IMR-90 (cell line): ENCODE data around the gene MGAT3. TPM values are rescaled to one million over a fixed set of nuclear protein-coding genes. Genes with fewer than 3 reads are reported as not detected.

Experiments used
- ATAC-seq: fragments of 200-7000 bp; cut with Tn5 transposase; 2 replicates; pipeline ENCODE4 v1.9.1; 2020; ENCODE audit warnings: low read depth, mild to moderate bottlenecking, moderate library complexity
- BruUV-seq: library from RNA; stranded (reverse); fragments of 400-500 nt; replicated peaks from 2 replicates; lab custom pipeline; 2021; lab: Mats Ljungman, UMichigan
- CTCF ChIA-PET: fragments of 300-600 bp; formaldehyde crosslinking; extraction: SDS; loops from one replicate; lab custom pipeline; 2021; ENCODE audit warnings: antibody characterized with exemption; lab: Yijun Ruan, JAX
- POLR2A ChIA-PET: fragments of 300-600 bp; sonication (Branson Sonifier 250); formaldehyde crosslinking; loops from one replicate; lab custom pipeline; 2022; ENCODE audit warnings: antibody characterized with exemption; ENCODE audit not compliant: unreplicated experiment; lab: Charles Lee
- DNase-seq: peaks from one replicate; pipeline ENCODE4 v3.0.0; 2013
- H2AFZ ChIP-seq: replicated peaks from 2 replicates; pipeline ENCODE3; 2013; ENCODE audit warnings: low read length, mild to moderate bottlenecking; ENCODE audit not compliant: poor library complexity
- H2AK5ac ChIP-seq: 2 replicates; pipeline ENCODE4 v1.6.1; 2013; ENCODE audit warnings: low read depth, low read length, inconsistent platforms
- H2AK9ac ChIP-seq: replicated peaks from 2 replicates; pipeline ENCODE3; 2013; ENCODE audit warnings: mild to moderate bottlenecking, low read depth, low read length, moderate library complexity; ENCODE audit not compliant: poor library complexity
- H2BK120ac ChIP-seq: 2 replicates; pipeline ENCODE4 v1.6.1; 2013; ENCODE audit warnings: low read depth, low read length, inconsistent platforms
- H2BK15ac ChIP-seq: 3 replicates; pipeline ENCODE4 v1.6.1; 2013; ENCODE audit warnings: low read depth, low read length, inconsistent platforms
- H2BK20ac ChIP-seq: 2 replicates; pipeline ENCODE4 v1.6.1; 2013; ENCODE audit warnings: low read depth, mild to moderate bottlenecking, inconsistent platforms, low read length, moderate library complexity
- H2BK5ac ChIP-seq: 2 replicates; pipeline ENCODE4 v1.6.1; 2013; ENCODE audit warnings: mild to moderate bottlenecking, low read depth, low read length, inconsistent platforms; ENCODE audit not compliant: poor library complexity, severe bottlenecking
- H3K14ac ChIP-seq: replicated peaks from 2 replicates; pipeline ENCODE4 v1.6.1; 2013; ENCODE audit warnings: low read depth, low read length, inconsistent platforms
- H3K18ac ChIP-seq: 2 replicates; pipeline ENCODE4 v1.6.1; 2013; ENCODE audit warnings: low read depth, low read length, control low read depth
- H3K23ac ChIP-seq: 2 replicates; pipeline ENCODE4 v1.6.1; 2013; ENCODE audit warnings: low read depth, low read length, inconsistent platforms
- H3K27ac ChIP-seq: 2 replicates; pipeline ENCODE4 v1.5.1; 2013; ENCODE audit warnings: mild to moderate bottlenecking, control low read depth, low read length; ENCODE audit not compliant: insufficient read depth
- H3K27me3 ChIP-seq: 2 replicates; pipeline ENCODE4 v1.6.1; 2013; ENCODE audit warnings: low read length; ENCODE audit not compliant: control insufficient read depth, insufficient read depth
- H3K36me3 ChIP-seq: 2 replicates; pipeline ENCODE4 v1.6.1; 2013; ENCODE audit warnings: low read length, mixed read lengths; ENCODE audit not compliant: control insufficient read depth, insufficient read depth
- H3K4ac ChIP-seq: 2 replicates; pipeline ENCODE4 v1.6.1; 2013; ENCODE audit warnings: low read depth, low read length, inconsistent platforms
- H3K4me1 ChIP-seq: 2 replicates; pipeline ENCODE4 v1.6.1; 2013; ENCODE audit warnings: low read length, mixed read lengths; ENCODE audit not compliant: control insufficient read depth, insufficient read depth
- H3K4me2 ChIP-seq: 2 replicates; pipeline ENCODE4 v1.6.1; 2013; ENCODE audit warnings: low read depth, mild to moderate bottlenecking, control low read depth, low read length, moderate library complexity
- H3K4me3 ChIP-seq: 2 replicates; pipeline ENCODE4 v1.5.1; 2013; ENCODE audit warnings: low read depth, mild to moderate bottlenecking, control low read depth, low read length, moderate library complexity; ENCODE audit not compliant: insufficient read depth
- H3K56ac ChIP-seq: 2 replicates; pipeline ENCODE4 v1.6.1; 2013; ENCODE audit warnings: low read length, inconsistent platforms; ENCODE audit not compliant: insufficient read depth; ENCODE audit errors: extremely low read depth
- H3K79me1 ChIP-seq, 2 experiments: 2 replicates each; pipeline ENCODE4 v1.6.1; 2013; ENCODE audit warnings: low read length in 2 of 2, inconsistent platforms in 1 of 2, low read depth in 1 of 2
- H3K9ac ChIP-seq: 2 replicates; pipeline ENCODE4 v1.6.1; 2013; ENCODE audit warnings: low read depth, low read length, control low read depth
- H3K9me1 ChIP-seq: 2 replicates; pipeline ENCODE4 v1.6.1; 2013; ENCODE audit warnings: low read length, inconsistent platforms; ENCODE audit not compliant: insufficient read depth
- H3K9me3 ChIP-seq: 2 replicates; pipeline ENCODE4 v1.6.1; 2013; ENCODE audit warnings: low read length; ENCODE audit not compliant: control insufficient read depth, insufficient read depth
- H4K20me1 ChIP-seq: 2 replicates; pipeline ENCODE4 v1.6.1; 2013; ENCODE audit warnings: low read length, inconsistent platforms; ENCODE audit not compliant: insufficient read depth
- H4K5ac ChIP-seq: 2 replicates; pipeline ENCODE4 v1.6.1; 2013; ENCODE audit warnings: mild to moderate bottlenecking, low read depth, low read length, control low read depth
- H4K8ac ChIP-seq, 2 experiments: 2 replicates each; pipeline ENCODE4 v1.6.1; 2013; ENCODE audit warnings: low read depth in 2 of 2, low read length in 2 of 2, control low read depth in 1 of 2, inconsistent platforms in 1 of 2
- H4K91ac ChIP-seq: 2 replicates; pipeline ENCODE4 v1.6.1; 2013; ENCODE audit warnings: low read depth, low read length, inconsistent platforms; ENCODE audit not compliant: insufficient read depth
- CEBPB ChIP-seq: IDR thresholded peaks from 2 replicates; pipeline ENCODE4 v1.6.1; 2012; ENCODE audit warnings: low read depth, low read length, improper control_type of control experiment
- CTCF ChIP-seq: conservative IDR thresholded peaks from 2 replicates; pipeline ENCODE4 v1.5.1; 2012; ENCODE audit warnings: mild to moderate bottlenecking, low read depth, low read length, improper control_type of control experiment
- FOS ChIP-seq: fragments of 150-350 bp; IDR thresholded peaks from 2 replicates; pipeline ENCODE4 v1.6.1; 2016; ENCODE audit warnings: low read depth, low read length
- MAZ ChIP-seq: IDR thresholded peaks from 2 replicates; pipeline ENCODE4 v1.6.1; 2012; ENCODE audit warnings: low read depth, mild to moderate bottlenecking, low read length, improper control_type of control experiment, moderate library complexity, borderline replicate concordance
- MXI1 ChIP-seq: IDR thresholded peaks from 2 replicates; pipeline ENCODE4 v1.6.1; 2012; ENCODE audit warnings: low read depth, mild to moderate bottlenecking, low read length, moderate library complexity, borderline replicate concordance
- RCOR1 ChIP-seq: IDR thresholded peaks from 2 replicates; pipeline ENCODE4 v1.6.1; 2012; ENCODE audit warnings: mild to moderate bottlenecking, low read length, improper control_type of control experiment; ENCODE audit not compliant: insufficient replicate concordance
- RFX5 ChIP-seq: IDR thresholded peaks from 2 replicates; pipeline ENCODE4 v1.8.0; 2012; ENCODE audit warnings: low read depth, mild to moderate bottlenecking, low read length, moderate library complexity
- WGBS, 2 experiments: methylation state at CpG; one replicate each; pipeline versions ENCODE4 v1.1.5 to v1.1.7; 2013; ENCODE audit warnings: missing lambda C conversion rate in 2 of 2; ENCODE audit not compliant: insufficient read length in 1 of 2; ENCODE audit errors: extremely low coverage in 2 of 2; 5-methylcytosine and 5-hydroxymethylcytosine counted together
- dilution Hi-C: fragments of 300-500 bp; cut with HindIII; formaldehyde crosslinking; loops from one replicate; pipeline ENCODE4 v1.14.3; 2018; ENCODE audit warnings: low sequenced_read_pairs; ENCODE audit not compliant: unreplicated experiment
- in situ Hi-C: fragments of 300-500 bp; cut with MboI; formaldehyde crosslinking; loops from 3 replicates; pipeline ENCODE4 v1.14.3; 2019; ENCODE audit warnings: low sequenced_read_pairs, inconsistent platforms, mixed read lengths
- intact Hi-C: fragments of 100-400 bp; cut with micrococcal nuclease; formaldehyde crosslinking; loops from 2 replicates; pipeline ENCODE4 v1.10.0; 2022
- polyA plus RNA-seq, 3 experiments: library from polyadenylated mRNA; depleted of rRNA; stranded (reverse); fragments of >200 nt; gene quantifications; 2 replicates each; pipeline ENCODE4 v1.2.3, GENCODE V29; 2012; ENCODE audit warnings: low replicate concordance in 1 of 3
- total RNA-seq: library from RNA; depleted of rRNA; stranded (reverse); fragments of >200 nt; gene quantifications from 2 replicates; pipeline ENCODE4 v1.2.3, GENCODE V29; 2012

MGAT3 gene
- total and polyA plus RNA-seq, 2 of the 4 experiments (the other 2 are of a cell fraction), result 0.36 to 1.1 TPM

DNA sequence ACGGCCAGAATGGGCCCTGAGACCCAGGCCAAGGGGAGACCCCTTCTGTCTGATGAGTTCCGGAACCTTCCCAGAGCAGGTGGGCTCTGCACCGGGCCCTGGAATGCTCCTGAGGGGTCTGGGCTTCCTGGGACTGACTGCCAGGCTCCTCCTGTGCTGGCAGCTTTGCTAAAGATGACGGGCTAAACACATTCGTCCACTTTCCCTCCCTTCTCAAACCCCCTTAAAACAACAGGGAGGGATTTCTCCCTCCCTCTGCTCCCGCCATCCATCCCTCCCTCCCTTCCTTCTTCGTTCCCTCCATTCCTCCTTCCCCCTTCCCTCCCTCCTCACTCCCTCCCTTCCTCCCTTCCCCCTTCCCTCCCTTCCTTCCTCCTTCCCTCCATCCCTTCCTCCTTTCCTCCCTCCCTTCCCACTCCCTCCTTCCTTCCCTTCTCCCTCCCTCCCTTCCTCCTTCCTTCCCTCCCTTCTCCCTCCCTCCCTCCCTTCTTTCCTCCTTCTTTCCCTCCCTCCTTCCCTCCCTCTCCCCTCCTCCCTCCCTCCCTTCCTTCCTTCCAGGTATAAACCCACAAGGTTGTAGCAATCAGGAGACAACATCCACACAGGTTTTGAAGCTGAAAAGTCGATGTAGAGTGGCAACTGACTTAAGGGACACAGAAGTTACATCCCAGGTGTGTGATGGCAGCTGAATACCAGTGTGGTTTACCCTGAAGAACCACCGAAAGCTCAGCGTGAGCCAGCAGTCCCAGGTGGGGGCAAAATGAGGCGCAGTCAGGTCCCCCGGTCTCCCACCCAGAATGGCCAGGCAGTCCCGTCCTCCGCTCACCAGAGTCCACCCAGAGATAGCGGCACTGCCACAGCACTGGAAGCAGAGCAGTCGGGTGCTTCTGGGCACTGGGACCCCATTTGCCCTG is 18.8 kb upstream of the MGAT3 start:
- no peak overlapping the region for H3K27ac ChIP-seq
- peak overlapping the region in 1 of 2 experiments; percentile 9; a peak in 1 of 4 replicates for H4K8ac ChIP-seq
- peak overlapping the region; percentile 82 for H2AK9ac ChIP-seq
- ChIA-PET POLR2A (interaction anchor here (0.5 kb wide), 1 partner anchor 38 kb away, joined by 3 read pairs; no protein-coding TSS in a partner anchor), CTCF (interaction anchor here (0.6 to 1.1 kb wide), 4 partner anchors 10 to 315 kb away, joined by 3 to 4 read pairs (median 3); no protein-coding TSS in a partner anchor)
- H2BK120ac ChIP-seq, result no peak overlapping the region; the same call in 1 of the 2 replicates
- 0 out of 2 replicates have a peak overlapping the region, but pooled peaks have one; percentile 3 for H2BK20ac ChIP-seq
- intact Hi-C loops, result loop anchor here (10.0 kb wide), 1 partner anchor 57 kb away; no protein-coding TSS in a partner anchor
- DNase-seq, result no peak
- H3K9me1 ChIP-seq, result no peaks in the 10 kb centered on the region
- no peaks in the 10 kb centered on the region for H3K27me3 ChIP-seq
- peak overlapping the region; percentile 52 for H3K4ac ChIP-seq
- dilution Hi-C loops, result no loop called here
- H2AK5ac ChIP-seq, result peak overlapping the region; percentile 43
- no peak for TF ChIP-seq CTCF
- TF ChIP-seq FOS, result no peak
- TF ChIP-seq RFX5, result no peak
- no peak for TF ChIP-seq MAZ
- TF ChIP-seq RCOR1, result no peak
- TF ChIP-seq MXI1, result no peak
- TF ChIP-seq CEBPB, result no peak
- no peak overlapping the region for H4K5ac ChIP-seq
- no peak overlapping the region for H3K4me2 ChIP-seq
- BruUV-seq, result no TSS peak
- no peak overlapping the region for H3K4me3 ChIP-seq
- no peak overlapping the region for H3K56ac ChIP-seq
- no peak overlapping the region for H3K23ac ChIP-seq
- H4K20me1 ChIP-seq, result no peaks in the 10 kb centered on the region
- no peak overlapping the region for H3K9ac ChIP-seq
- no peak overlapping the region; the same call in 1 of the 2 replicates for H3K14ac ChIP-seq
- H2AFZ ChIP-seq, result peak overlapping the region; percentile 74
- H3K4me1 ChIP-seq, result peaks cover 4% of the 10 kb centered on the region
- no peaks in the 10 kb centered on the region for H3K79me1 ChIP-seq
- no peak for ATAC-seq
- no peak overlapping the region for H2BK5ac ChIP-seq
- in situ Hi-C loops, result no loop called here
- H4K91ac ChIP-seq, result 0 out of 2 replicates have a peak overlapping the region, but pooled peaks have one; percentile 20
- no peak overlapping the region for H3K18ac ChIP-seq
- no peaks in the 10 kb centered on the region for H3K9me3 ChIP-seq
- no peak overlapping the region; the same call in 2 of the 3 replicates for H2BK15ac ChIP-seq
- WGBS, 2 experiments, result 67% methylated on average over 9 of the region's 16 CpGs; no CpG with 5 or more reads in 1 of the 2 experiments
- H3K36me3 ChIP-seq, result peaks cover 3% of the 10 kb centered on the region; the same call in 1 of the 2 replicates
